ENCODE measurements around the gene SLC6A18.
A peak's percentile ranks its signal among the peaks of the same experiment; 100 is the strongest.

The SLC6A18 gene

DNA sequence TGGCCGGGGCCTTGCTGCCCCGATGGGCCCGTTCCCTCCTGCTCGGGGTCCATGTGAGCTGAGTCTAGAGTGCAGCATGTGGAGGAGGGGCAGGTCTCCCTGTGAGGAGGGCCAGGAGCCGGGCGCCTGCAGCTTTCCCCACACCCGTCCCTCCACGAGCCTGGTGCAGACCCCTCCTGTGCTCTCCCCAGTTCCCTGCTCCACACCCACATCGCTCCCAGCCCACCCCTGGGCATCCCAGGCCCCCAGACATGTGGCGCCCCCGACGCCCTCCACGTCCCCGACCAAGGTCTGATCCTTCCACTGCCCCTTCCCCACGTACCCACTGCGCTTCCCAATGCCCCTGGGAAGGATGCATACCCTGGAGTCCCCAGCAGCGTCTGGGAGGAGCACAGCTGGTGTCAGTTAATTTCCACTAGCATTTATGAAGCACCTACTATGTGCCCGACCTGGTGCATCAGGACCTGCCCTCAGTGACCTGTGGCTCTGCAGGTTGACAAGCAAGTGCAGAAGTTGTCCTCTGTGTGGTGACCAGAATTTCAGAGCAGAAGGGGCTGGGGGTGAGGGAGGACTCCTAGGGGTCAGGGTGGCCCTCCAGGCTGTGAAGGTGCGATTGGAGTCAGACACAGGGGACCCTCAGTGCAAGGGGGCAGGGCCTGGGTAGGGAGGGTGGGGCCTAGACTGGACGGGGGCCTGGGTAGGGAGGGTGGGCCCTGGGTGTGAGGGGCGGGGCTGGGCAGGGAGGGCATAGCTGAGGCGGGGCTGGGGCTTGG is 10.8 kb upstream of the SLC6A18 start:
- Histone ChIP-seq H3K36me3 (ENCODE audit: control insufficient read depth in 4 of 4, insufficient read depth in 4 of 4, low read length in 3 of 4) (no peaks in the 10 kb centered on the region), H3K4me3 (ENCODE audit: control insufficient read depth in 1 of 7, extremely low read depth in 1 of 7, insufficient read depth in 4 of 7, low read depth in 2 of 7, low read length in 6 of 7) (no peak overlapping the region), H3K9me3 (ENCODE audit: control extremely low read depth in 1 of 5, control insufficient read depth in 4 of 5, insufficient read depth in 2 of 5, low read depth in 1 of 5, low read length in 4 of 5) (peaks cover 0 to 17% (median 0%) of the 10 kb centered on the region in 5 experiments), H3K27me3 (replicated peaks in 2 of 5; ENCODE audit: control insufficient read depth in 4 of 5, insufficient read depth in 5 of 5, low read length in 4 of 5) (peaks cover 0 to 16% (median 0%) of the 10 kb centered on the region in 5 experiments), H3K27ac (ENCODE audit: insufficient read depth in 1 of 2, low read depth in 1 of 2, low read length in 2 of 2, poor library complexity in 1 of 2, severe bottlenecking in 2 of 2) (no peak overlapping the region), H3K4me1 (ENCODE audit: control extremely low read depth in 1 of 4, control insufficient read depth in 4 of 4, insufficient read depth in 4 of 4, low read length in 3 of 4) (no peaks in the 10 kb centered on the region)
- ChIA-PET POLR2A (no interaction called here), CTCF (no interaction called here)
- WGBS (ENCODE audit: insufficient coverage), result 75% methylated on average over 19 of the region's 22 CpGs
- DNase-seq, result no peak

GRCh38 chr5:1214936-1215220 is 10.3 kb upstream of the SLC6A18 start:
- no peak for DNase-seq
- Histone ChIP-seq H3K27me3 (replicated peaks in 2 of 5; ENCODE audit: control insufficient read depth in 4 of 5, insufficient read depth in 5 of 5, low read length in 4 of 5) (peaks cover 0 to 16% (median 0%) of the 10 kb centered on the region in 5 experiments), H3K27ac (ENCODE audit: insufficient read depth in 1 of 2, low read depth in 1 of 2, low read length in 2 of 2, poor library complexity in 1 of 2, severe bottlenecking in 2 of 2) (no peak overlapping the region), H3K4me3 (ENCODE audit: control insufficient read depth in 1 of 7, extremely low read depth in 1 of 7, insufficient read depth in 4 of 7, low read depth in 2 of 7, low read length in 6 of 7) (no peak overlapping the region), H3K9me3 (ENCODE audit: control extremely low read depth in 1 of 5, control insufficient read depth in 4 of 5, insufficient read depth in 2 of 5, low read depth in 1 of 5, low read length in 4 of 5) (peaks cover 0 to 17% (median 0%) of the 10 kb centered on the region in 5 experiments), H3K4me1 (ENCODE audit: control extremely low read depth in 1 of 4, control insufficient read depth in 4 of 4, insufficient read depth in 4 of 4, low read length in 3 of 4) (no peaks in the 10 kb centered on the region), H3K36me3 (ENCODE audit: control insufficient read depth in 4 of 4, insufficient read depth in 4 of 4, low read length in 3 of 4) (no peaks in the 10 kb centered on the region)
- 100% methylated on average over 1 of the region's 2 CpGs for WGBS (ENCODE audit: insufficient coverage)
- POLR2A ChIA-PET, result no interaction called here
- CTCF ChIA-PET, result no interaction called here

- WGBS (ENCODE audit: insufficient coverage), result 91% methylated on average over 22 of the region's 23 CpGs
- ChIA-PET POLR2A (no interaction called here), CTCF (no interaction called here)
- DNase-seq, result no peak
- H3K36me3 ChIP-seq (ENCODE audit: control insufficient read depth in 4 of 4, insufficient read depth in 4 of 4, low read length in 3 of 4), result no peaks in the 10 kb centered on the region
- H3K9me3 ChIP-seq (ENCODE audit: control extremely low read depth in 1 of 5, control insufficient read depth in 4 of 5, insufficient read depth in 2 of 5, low read depth in 1 of 5, low read length in 4 of 5), result peaks cover 0 to 17% (median 0%) of the 10 kb centered on the region in 5 experiments
- no peak overlapping the region for H3K4me3 ChIP-seq (ENCODE audit: control insufficient read depth in 1 of 7, extremely low read depth in 1 of 7, insufficient read depth in 4 of 7, low read depth in 2 of 7, low read length in 6 of 7)
- no peak overlapping the region for H3K27ac ChIP-seq (ENCODE audit: insufficient read depth in 1 of 2, low read depth in 1 of 2, low read length in 2 of 2, poor library complexity in 1 of 2, severe bottlenecking in 2 of 2)
- peaks cover 0 to 12% (median 0%) of the 10 kb centered on the region in 5 experiments for H3K27me3 ChIP-seq (replicated peaks in 2 of 5; ENCODE audit: control insufficient read depth in 4 of 5, insufficient read depth in 5 of 5, low read length in 4 of 5)
- H3K4me1 ChIP-seq (ENCODE audit: control extremely low read depth in 1 of 4, control insufficient read depth in 4 of 4, insufficient read depth in 4 of 4, low read length in 3 of 4), result no peaks in the 10 kb centered on the region
Measured at GRCh38 chr5:1215320-1216096, 9.7 kb upstream of the SLC6A18 start.

- H3K4me3 ChIP-seq (ENCODE audit: control insufficient read depth in 1 of 7, extremely low read depth in 1 of 7, insufficient read depth in 4 of 7, low read depth in 2 of 7, low read length in 6 of 7), result no peak overlapping the region
- no peak overlapping the region for H3K27ac ChIP-seq (ENCODE audit: insufficient read depth in 1 of 2, low read depth in 1 of 2, low read length in 2 of 2, poor library complexity in 1 of 2, severe bottlenecking in 2 of 2)
- peaks cover 0 to 3% (median 0%) of the 10 kb centered on the region in 5 experiments for H3K27me3 ChIP-seq (replicated peaks in 2 of 5; ENCODE audit: control insufficient read depth in 4 of 5, insufficient read depth in 5 of 5, low read length in 4 of 5)
- POLR2A ChIA-PET, result no interaction called here
- no peaks in the 10 kb centered on the region for H3K4me1 ChIP-seq (ENCODE audit: control extremely low read depth in 1 of 4, control insufficient read depth in 4 of 4, insufficient read depth in 4 of 4, low read length in 3 of 4)
- 97% methylated on average over 37 of the region's 38 CpGs for WGBS (ENCODE audit: insufficient coverage)
- peaks cover 0 to 17% (median 0%) of the 10 kb centered on the region in 5 experiments for H3K9me3 ChIP-seq (ENCODE audit: control extremely low read depth in 1 of 5, control insufficient read depth in 4 of 5, insufficient read depth in 2 of 5, low read depth in 1 of 5, low read length in 4 of 5)
- no peaks in the 10 kb centered on the region for H3K36me3 ChIP-seq (ENCODE audit: control insufficient read depth in 4 of 4, insufficient read depth in 4 of 4, low read length in 3 of 4)
- no peak for DNase-seq
- CTCF ChIA-PET, result no interaction called here
Measured at GRCh38 chr5:1216211-1216917, 8.8 kb upstream of the SLC6A18 start.

GRCh38 chr5:1216918-1217295 is 8.3 kb upstream of the SLC6A18 start:
- H3K4me1 ChIP-seq (ENCODE audit: control extremely low read depth in 1 of 4, control insufficient read depth in 4 of 4, insufficient read depth in 4 of 4, low read length in 3 of 4), result no peaks in the 10 kb centered on the region
- H3K9me3 ChIP-seq (ENCODE audit: control extremely low read depth in 1 of 5, control insufficient read depth in 4 of 5, insufficient read depth in 2 of 5, low read depth in 1 of 5, low read length in 4 of 5), result peaks cover 0 to 12% (median 0%) of the 10 kb centered on the region in 5 experiments
- POLR2A ChIA-PET, result no interaction called here
- CTCF ChIA-PET, result no interaction called here
- WGBS (ENCODE audit: insufficient coverage), result 91% methylated on average over 18 of the region's 18 CpGs
- no peak overlapping the region for H3K27ac ChIP-seq (ENCODE audit: insufficient read depth in 1 of 2, low read depth in 1 of 2, low read length in 2 of 2, poor library complexity in 1 of 2, severe bottlenecking in 2 of 2)
- peaks cover 0 to 3% (median 0%) of the 10 kb centered on the region in 5 experiments for H3K27me3 ChIP-seq (replicated peaks in 2 of 5; ENCODE audit: control insufficient read depth in 4 of 5, insufficient read depth in 5 of 5, low read length in 4 of 5)
- H3K4me3 ChIP-seq (ENCODE audit: control insufficient read depth in 1 of 7, extremely low read depth in 1 of 7, insufficient read depth in 4 of 7, low read depth in 2 of 7, low read length in 6 of 7), result no peak overlapping the region
- DNase-seq, result no peak
- H3K36me3 ChIP-seq (ENCODE audit: control insufficient read depth in 4 of 4, insufficient read depth in 4 of 4, low read length in 3 of 4), result no peaks in the 10 kb centered on the region

- ChIA-PET POLR2A (no interaction called here), CTCF (no interaction called here)
- no peaks in the 10 kb centered on the region for H3K4me1 ChIP-seq (ENCODE audit: control extremely low read depth in 1 of 4, control insufficient read depth in 4 of 4, insufficient read depth in 4 of 4, low read length in 3 of 4)
- no peaks in the 10 kb centered on the region for H3K36me3 ChIP-seq (ENCODE audit: control insufficient read depth in 4 of 4, insufficient read depth in 4 of 4, low read length in 3 of 4)
- DNase-seq, result peak in 2 of 3 donors; percentile 8 to 17
- 63% methylated on average over 20 of the region's 24 CpGs for WGBS (ENCODE audit: insufficient coverage)
- H3K4me3 ChIP-seq (ENCODE audit: control insufficient read depth in 1 of 7, extremely low read depth in 1 of 7, insufficient read depth in 4 of 7, low read depth in 2 of 7, low read length in 6 of 7), result no peak overlapping the region
- H3K27me3 ChIP-seq (replicated peaks in 2 of 5; ENCODE audit: control insufficient read depth in 4 of 5, insufficient read depth in 5 of 5, low read length in 4 of 5), result peaks cover 0 to 3% (median 0%) of the 10 kb centered on the region in 5 experiments
- H3K9me3 ChIP-seq (ENCODE audit: control extremely low read depth in 1 of 5, control insufficient read depth in 4 of 5, insufficient read depth in 2 of 5, low read depth in 1 of 5, low read length in 4 of 5), result peaks cover 0 to 12% (median 0%) of the 10 kb centered on the region in 5 experiments
- H3K27ac ChIP-seq (ENCODE audit: insufficient read depth in 1 of 2, low read depth in 1 of 2, low read length in 2 of 2, poor library complexity in 1 of 2, severe bottlenecking in 2 of 2), result no peak overlapping the region
Measured at GRCh38 chr5:1217596-1218206, 7.5 kb upstream of the SLC6A18 start.
